22Rv1 (cell line): ENCODE results near the gene MAPK1.

Source experiments
- CTCF ChIP-seq: fragments of 450-650 bp; IDR thresholded peaks from 2 replicates; pipeline ENCODE4 v1.5.1; 2017; ENCODE audit warnings: mild to moderate bottlenecking
- ZFX ChIP-seq: fragments of 450-650 bp; IDR thresholded peaks from 2 replicates; pipeline ENCODE4 v1.6.1; 2017; ENCODE audit warnings: antibody characterized with exemption, borderline replicate concordance

- TF ChIP-seq CTCF, result no peak
- no peak for TF ChIP-seq ZFX
Observed at GRCh38 chr22:21841422-21841821, 26.0 kb downstream of the MAPK1 start.
